Peyer's patch (tissue), 4 donors: ENCODE measurements around the gene FAM193A.

Source experiments
- POLR2A ChIP-seq, 2 donors: fragments of 450-650 bp; IDR thresholded peaks; one replicate each; pipeline ENCODE4 v1.5.1; 2017; ENCODE audit warnings: antibody characterized with exemption in 2 of 2, mild to moderate bottlenecking in 2 of 2, moderate library complexity in 2 of 2
- TF ChIP-seq, protein P1 (sequence below), 6 experiments: fragments of 450-650 bp in 4 of 6; fragments of 200-600 bp in 2 of 6; sonication (generic) in 1 of 6; IDR thresholded peaks; one replicate each; pipeline ENCODE4 v1.5.1; 2017 to 2019; ENCODE audit warnings: antibody characterized with exemption in 6 of 6, mild to moderate bottlenecking in 3 of 6, moderate library complexity in 1 of 6

DNA sequence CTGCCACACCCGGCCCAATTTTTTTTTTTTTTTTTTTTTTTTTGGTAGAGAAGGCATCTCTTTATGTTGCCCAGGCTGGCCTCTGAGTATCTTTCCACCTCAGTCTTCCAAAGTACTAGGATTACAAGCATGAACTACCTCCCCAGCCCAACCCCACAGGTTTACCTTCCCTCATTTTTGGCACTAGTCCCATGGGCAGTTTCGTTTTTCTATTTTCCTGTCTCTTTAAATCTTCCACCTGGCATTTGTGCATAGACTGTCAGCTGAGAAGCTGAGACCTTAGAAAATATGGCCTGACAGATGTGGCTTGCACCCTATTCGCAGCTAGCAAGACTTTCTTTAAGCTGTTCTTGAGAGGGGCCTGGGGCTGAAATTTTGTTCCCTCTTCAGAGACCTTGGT, 191.8 kb downstream of the FAM193A start:
- TF ChIP-seq POLR2A (IDR thresholded peaks at IDR 0.05), result no peak
- TF ChIP-seq, protein P1, sequence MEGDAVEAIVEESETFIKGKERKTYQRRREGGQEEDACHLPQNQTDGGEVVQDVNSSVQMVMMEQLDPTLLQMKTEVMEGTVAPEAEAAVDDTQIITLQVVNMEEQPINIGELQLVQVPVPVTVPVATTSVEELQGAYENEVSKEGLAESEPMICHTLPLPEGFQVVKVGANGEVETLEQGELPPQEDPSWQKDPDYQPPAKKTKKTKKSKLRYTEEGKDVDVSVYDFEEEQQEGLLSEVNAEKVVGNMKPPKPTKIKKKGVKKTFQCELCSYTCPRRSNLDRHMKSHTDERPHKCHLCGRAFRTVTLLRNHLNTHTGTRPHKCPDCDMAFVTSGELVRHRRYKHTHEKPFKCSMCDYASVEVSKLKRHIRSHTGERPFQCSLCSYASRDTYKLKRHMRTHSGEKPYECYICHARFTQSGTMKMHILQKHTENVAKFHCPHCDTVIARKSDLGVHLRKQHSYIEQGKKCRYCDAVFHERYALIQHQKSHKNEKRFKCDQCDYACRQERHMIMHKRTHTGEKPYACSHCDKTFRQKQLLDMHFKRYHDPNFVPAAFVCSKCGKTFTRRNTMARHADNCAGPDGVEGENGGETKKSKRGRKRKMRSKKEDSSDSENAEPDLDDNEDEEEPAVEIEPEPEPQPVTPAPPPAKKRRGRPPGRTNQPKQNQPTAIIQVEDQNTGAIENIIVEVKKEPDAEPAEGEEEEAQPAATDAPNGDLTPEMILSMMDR (IDR thresholded peaks at IDR 0.05), result no peak
